Ishikawa (cell line): Measurements from ENCODE around the gene PRKCZ.

ENCODE experiments used
- CREB1 ChIP-seq: IDR thresholded peaks from 2 replicates; pipeline ENCODE4 v1.6.1; 2012; ENCODE audit warnings: low read depth
- EGR1 ChIP-seq: IDR thresholded peaks from 2 replicates; pipeline ENCODE4 v1.6.1; 2012
- EP300 ChIP-seq: IDR thresholded peaks from 2 replicates; pipeline ENCODE4 v1.6.1; 2012; ENCODE audit warnings: borderline replicate concordance
- NFIC ChIP-seq: IDR thresholded peaks from 2 replicates; pipeline ENCODE4 v1.6.1; 2012
- RAD21 ChIP-seq: IDR thresholded peaks from 2 replicates; pipeline ENCODE4 v1.6.1; 2012; ENCODE audit warnings: low read depth
- TAF1 ChIP-seq: IDR thresholded peaks from 2 replicates; pipeline ENCODE4 v1.6.1; 2012; ENCODE audit warnings: low read depth, mild to moderate bottlenecking
- TEAD4 ChIP-seq: IDR thresholded peaks from 2 replicates; pipeline ENCODE4 v1.6.1; 2012
- YY1 ChIP-seq: IDR thresholded peaks from 2 replicates; pipeline ENCODE4 v1.6.1; 2012; ENCODE audit warnings: low read depth

DNA sequence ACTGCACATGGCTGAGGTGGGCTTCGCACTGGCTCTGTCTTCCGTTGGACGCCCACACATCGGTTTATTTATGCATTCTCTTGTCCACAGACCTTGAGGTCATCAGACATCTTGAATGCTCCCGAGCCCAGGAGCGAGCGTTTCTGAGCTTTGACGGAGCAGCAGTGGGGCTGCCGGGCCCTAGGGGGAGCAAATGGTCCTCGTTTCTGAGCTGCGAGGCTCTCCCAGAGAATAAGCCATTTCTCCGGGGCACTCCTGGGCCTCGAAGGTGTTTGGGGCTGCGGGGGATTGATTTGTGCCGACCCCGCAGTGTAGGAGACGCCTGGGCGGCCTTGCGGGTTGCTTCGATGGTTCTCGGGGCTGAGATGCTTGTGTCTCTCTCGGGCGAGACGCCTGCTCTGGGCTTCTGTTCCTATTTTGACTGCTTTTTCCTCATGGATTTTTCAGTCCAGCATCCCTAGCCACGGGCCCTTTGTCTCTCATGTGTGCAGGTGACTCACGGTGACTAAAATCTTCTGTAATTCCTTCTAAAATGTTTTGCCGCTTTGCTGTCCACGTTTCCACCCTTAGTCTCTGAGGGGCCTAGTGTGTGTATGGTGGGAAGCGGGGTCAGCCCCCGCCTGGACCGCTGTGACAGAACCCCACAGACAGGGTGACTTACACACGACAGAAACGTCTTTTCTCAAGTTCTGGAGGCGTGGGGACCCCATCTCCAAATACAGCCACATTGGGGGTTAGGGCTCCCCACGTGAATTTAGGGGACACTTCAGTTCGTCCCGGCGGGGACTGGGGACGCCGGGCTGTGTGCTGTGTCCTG lies 82.2 kb downstream of the PRKCZ start:
- TF ChIP-seq RAD21 (no peak), EP300 (no peak), EGR1 (no peak), TAF1 (no peak), NFIC (no peak), YY1 (no peak), CREB1 (no peak), TEAD4 (no peak)
